ENCODE measurements around the gene PRTN3.
"Not testable (repeated sequence)": the region's sequence is repeated elsewhere in the genome, so short reads cannot be mapped to it uniquely, and the experiment has no call there.

The PRTN3 gene

DNA sequence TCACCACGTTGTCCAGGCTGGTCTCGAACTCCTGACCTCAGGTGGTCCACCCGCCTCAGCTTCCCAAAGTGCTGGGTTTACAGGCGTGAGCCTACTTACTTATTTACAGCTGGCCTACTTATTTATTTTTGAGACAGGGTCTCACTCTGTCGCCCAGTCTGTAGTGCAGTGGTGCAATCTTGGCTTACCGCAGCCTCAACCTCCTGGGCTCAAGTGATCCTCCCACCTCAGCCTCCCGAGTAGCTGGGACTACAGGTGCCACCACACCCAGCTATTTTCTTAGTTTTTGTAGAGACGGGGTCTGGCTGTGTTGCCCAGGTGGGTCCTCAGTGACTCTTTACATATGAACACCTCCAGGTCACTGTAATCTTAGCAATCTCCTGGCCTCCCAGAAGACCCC lies 8.4 kb downstream of the PRTN3 start:
- not testable (repeated sequence) for DNase-seq

- no peak for DNase-seq
These were observed 9.6 kb downstream of the PRTN3 start for GRCh38 chr19:850221-850978.

- no peak for DNase-seq
These were observed 10.2 kb downstream of the PRTN3 start for GRCh38 chr19:850979-851335.

DNA sequence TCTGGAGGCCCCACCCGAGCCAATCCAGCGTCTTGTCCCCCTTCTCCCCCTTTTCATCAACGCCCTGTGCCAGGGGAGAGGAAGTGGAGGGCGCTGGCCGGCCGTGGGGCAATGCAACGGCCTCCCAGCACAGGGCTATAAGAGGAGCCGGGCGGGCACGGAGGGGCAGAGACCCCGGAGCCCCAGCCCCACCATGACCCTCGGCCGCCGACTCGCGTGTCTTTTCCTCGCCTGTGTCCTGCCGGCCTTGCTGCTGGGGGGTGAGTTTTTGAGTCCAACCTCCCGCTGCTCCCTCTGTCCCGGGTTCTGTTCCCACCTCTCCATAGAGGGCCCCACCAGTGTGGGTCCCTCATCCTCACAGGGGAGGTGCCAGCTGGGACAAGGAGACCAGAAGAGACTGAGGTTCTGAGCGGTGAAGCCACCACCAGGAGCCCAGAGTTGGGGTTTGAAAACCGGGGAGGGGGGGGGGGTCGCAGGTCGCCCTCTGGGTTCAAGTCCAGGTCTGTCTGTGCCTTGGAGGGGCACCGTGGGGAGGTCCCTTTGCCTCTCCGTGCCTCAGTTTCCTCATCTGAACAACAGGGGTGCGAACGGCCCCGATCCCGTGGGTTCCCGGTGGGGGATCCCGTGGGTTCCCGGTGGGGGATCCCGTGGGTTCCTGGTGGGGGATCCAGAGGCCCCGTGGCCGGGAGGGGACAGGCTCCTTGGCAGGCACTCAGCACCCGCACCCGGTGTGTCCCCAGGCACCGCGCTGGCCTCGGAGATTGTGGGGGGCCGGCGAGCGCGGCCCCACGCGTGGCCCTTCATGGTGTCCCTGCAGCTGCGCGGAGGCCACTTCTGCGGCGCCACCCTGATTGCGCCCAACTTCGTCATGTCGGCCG lies 11.6 kb downstream of the PRTN3 start, which contains the start of gene ELANE:
TSS of gene ELANE (plus strand) at position 168 of the 878 bp plus-strand sequence. CDS start at position 194, 26 bp downstream.
- DNase-seq = no peak

- DNase-seq = no peak
These were observed 12.3 kb downstream of the PRTN3 start for GRCh38 chr19:853014-853585.

GRCh38 chr19:853614-854220 lies 12.9 kb downstream of the PRTN3 start:
- not testable (repeated sequence) for DNase-seq

DNA sequence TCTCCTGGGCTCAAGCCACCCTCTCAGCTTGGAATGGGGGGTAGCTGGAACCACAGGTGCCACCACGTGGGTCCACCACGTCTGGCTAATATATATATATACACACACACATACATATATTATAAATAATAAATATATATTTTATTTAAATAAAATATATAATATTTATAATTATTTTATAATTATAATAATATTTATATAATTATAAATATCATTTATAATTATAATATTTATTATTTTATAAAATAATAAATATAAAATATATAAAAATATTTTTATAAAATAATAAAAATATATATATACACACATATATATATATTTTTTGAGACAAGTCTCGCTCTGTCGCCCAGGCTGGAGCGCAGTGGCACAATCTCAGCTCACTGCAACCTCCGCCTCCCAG lies 13.8 kb downstream of the PRTN3 start:
- DNase-seq = no peak

DNA sequence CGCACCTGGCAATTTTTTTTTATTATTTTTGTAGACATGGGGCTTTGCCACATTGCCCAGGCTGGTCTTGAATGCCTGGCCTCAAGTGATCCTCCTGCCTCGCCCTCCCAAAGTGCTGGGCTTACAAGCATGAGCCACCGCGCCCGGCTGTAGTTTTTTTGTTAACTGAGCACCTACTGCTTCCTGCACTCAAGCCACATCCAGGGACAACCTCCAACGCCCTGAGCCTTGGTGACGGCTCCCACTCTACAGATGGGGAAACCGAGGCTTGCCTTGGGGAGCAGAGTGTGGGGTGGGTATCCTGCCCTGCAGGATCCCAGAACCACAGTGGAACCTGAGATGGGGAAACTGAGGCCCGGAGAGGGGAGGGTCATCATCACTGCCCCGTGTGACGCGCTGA lies 14.3 kb downstream of the PRTN3 start:
- DNase-seq = no peak

DNA sequence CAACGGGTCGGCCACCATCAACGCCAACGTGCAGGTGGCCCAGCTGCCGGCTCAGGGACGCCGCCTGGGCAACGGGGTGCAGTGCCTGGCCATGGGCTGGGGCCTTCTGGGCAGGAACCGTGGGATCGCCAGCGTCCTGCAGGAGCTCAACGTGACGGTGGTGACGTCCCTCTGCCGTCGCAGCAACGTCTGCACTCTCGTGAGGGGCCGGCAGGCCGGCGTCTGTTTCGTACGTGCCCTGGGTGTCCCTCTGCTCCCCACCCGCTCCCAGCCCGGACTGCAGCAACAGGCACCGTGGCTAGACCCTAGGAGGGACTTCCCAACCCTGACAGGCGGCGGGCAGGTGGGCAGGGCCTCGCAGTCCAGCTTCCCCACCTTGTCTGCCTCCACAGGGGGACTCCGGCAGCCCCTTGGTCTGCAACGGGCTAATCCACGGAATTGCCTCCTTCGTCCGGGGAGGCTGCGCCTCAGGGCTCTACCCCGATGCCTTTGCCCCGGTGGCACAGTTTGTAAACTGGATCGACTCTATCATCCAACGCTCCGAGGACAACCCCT lies 14.8 kb downstream of the PRTN3 start:
- no peak for DNase-seq

DNA sequence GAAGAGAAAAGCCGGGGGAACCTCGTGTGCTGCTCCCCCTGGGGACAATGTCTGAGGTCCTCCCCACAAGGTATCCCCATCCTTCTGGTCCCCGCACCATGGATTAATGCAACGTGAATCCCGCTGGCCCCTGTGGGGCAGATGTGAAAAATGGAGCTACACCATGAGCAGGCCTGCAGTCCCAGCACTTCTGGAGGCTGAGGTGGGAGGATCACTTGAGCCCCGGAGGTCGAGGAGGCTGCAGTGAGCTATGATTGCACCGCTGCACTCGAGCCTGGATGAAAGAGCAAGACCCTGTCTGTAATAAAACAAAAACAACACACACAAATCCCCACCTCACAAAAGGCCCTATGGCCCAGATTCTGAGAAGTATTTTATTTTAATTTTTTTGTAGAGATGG lies 17.5 kb downstream of the PRTN3 start:
- DNase-seq = no peak

GRCh38 chr19:858868-859843 lies 18.4 kb downstream of the PRTN3 start, which contains the start of gene CFD:
TSS of gene CFD (plus strand) at chr19:859664. CDS start at chr19:859690, 26 bp downstream.
- no peak for DNase-seq

DNA sequence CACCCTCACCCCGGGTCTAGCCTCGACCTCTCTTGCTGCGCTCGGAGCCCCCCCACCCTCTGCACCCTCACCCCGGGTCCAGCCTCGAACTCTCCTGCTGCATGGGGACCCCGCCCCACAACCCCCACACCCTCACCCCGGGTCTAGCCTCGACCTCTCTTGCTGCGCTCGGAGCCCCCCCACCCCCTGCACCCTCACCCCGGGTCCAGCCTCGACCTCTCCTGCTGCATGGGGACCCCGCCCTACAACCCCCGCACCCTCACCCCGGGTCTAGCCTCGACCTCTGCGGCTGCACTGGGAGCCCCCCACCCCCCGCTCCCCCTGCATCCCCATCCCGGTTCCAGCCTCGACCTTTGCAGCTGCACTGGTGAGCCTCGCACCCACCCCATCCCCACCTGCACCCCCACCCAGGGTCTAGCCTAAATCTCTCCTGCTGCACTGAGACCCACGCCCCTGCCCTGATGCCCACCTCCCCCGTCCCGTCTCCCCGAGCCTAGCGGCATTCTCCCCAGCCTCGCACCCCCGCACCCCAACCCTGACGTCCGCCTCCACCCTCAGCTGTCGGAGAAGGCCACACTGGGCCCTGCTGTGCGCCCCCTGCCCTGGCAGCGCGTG lies 20.4 kb downstream of the PRTN3 start:
- no peak for DNase-seq

DNA sequence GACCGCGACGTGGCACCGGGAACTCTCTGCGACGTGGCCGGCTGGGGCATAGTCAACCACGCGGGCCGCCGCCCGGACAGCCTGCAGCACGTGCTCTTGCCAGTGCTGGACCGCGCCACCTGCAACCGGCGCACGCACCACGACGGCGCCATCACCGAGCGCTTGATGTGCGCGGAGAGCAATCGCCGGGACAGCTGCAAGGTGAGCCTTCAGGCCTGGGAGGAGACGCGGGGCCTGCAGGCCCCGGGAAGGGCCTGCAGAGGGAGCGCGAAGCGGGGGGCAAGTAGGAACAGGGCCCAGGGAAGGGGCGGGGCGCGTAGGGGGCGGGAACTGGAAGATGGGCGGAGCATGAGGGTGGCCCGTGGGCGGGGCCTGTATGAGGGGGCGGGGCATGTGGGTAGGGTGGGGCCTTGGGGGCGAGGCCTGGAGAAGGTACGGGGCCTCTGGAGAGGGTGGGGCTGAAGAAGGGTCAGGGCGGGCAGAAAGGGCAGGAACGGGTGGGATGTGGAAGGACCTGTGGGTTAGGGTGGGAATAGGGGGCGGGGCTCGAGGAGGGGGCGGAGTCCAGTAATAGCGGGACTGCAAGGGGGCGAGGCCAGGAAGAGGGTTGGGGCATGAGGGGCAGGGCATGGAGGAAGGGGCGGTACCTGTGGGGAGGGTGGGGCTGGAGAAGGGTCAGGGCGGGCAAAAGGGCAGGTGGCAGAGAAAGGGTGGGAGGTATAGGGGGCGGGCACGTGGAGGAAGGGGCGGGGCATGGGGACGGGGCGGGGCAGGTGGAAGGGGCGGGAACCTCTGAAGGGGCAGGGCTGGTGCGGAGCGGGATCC lies 21.2 kb downstream of the PRTN3 start:
- peak; percentile 88 for DNase-seq

GRCh38 chr19:862581-863314 lies 21.9 kb downstream of the PRTN3 start:
- DNase-seq = peak; percentile 92

- no peak for DNase-seq
These were observed 22.5 kb downstream of the PRTN3 start for GRCh38 chr19:863315-863620.

DNA sequence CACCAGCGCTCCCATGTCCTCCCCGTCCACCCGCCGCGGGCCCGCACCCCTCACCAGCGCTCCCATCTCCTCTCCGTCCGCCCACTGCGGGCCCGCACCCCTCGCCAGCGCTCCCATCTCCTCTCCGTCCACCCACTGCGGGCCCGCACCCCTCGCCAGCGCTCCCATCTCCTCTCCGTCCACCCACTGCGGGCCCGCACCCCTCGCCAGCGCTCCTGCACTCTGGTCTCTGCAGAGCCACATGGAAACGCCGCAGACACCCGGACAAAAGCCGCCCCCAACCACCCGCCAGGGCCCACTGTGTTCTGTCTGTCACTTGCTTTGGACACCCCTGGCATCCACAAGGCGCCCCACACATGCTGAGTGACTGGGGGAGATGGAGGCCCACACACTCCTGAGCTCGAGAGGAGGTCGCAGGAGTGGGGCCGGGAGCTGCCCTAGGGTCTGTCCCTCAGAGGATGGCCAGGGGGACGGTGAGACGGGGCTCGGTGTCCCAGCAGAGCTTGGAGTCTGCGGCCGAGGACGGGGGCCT lies 26.0 kb downstream of the PRTN3 start:
- DNase-seq = no peak

GRCh38 chr19:867301-867793 lies 26.5 kb downstream of the PRTN3 start:
- no peak for DNase-seq

DNA sequence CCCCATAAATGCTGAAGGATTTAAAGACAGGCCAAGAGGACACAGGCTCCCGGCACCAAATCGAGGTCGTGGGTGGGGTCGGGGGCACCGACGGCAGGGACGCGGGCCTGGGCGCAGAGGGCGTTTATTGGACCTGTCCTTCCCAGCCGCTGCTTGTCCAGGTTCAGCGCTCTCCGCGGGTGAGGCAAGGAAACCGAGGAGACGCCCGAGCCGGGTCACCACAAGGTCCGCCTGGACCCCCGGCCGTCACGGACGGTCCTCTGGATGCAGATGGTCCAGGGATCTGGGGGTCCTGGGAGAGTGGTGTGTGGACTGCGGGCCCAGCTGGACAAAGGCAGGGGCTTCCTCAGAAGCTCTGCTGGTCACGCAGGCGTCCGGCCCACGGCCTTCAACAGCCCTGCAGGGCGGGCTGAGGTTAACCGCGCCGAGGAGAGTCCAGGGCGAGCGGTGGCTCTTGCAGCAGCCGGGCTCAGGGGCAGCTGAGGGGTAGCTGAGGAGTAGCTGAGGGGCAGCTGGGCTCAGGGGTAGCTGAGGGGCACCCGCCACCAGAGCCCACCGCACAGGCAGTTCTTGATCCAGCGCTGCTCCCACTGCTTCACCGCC lies 27.2 kb downstream of the PRTN3 start:
- no peak for DNase-seq
